ENCODE measurements around the gene NATD1. TPM values are rescaled to one million over a fixed set of nuclear protein-coding genes. Genes with fewer than 3 reads are reported as not detected.

Gene NATD1
- total RNA-seq, 1 donor from 2014 or later, result 1.7 TPM

DNA sequence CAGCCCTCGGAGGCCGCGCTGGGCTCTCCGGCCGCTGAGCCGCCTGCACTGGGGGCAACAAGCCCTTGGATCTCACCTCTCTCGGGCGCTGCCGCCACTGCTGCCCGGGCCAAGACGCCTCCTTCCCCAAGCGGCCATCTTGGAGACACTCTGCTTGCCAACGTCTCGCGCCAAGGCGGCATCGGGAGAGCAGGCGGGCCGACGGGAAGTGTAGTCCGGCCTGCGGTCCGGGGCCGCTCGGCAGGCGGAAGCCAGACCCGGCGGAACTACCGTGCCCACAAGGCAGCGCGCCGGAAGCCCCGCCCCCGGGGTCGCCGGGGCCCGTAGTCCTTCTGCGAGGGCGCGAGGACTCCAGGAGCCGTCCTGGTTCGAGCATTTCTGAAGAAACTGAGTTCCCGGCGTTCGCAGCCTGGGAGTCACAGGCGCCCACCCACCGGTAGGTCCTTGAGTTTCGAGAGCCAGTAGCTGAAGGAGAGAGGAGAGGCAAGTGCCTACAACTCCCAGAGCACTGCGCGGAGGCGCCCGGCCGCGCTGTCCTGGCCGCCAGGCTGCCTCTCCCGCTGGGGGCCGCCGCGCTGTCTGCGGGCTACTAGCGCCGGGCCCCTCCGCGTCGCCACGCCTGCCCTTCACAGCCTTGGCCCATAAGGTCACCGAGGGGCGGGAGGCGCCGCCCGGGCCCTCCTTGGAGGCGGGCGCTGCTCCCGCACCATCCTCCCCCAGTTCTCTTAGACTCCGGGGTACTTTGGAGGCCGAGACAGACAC is 39.0 kb downstream of the NATD1 start, which contains the start of gene TMEM11:
Gene TMEM11 (minus strand): TSS at position 147 of the 762 bp plus-strand sequence. CDS start 9 bp downstream, at position 138.
- peak; percentile 97 for DNase-seq
- Mint-ChIP-seq H3K4me3 (peak within 1 kb of the TSS; percentile 89), H3K4me1 (peaks cover 48% of the 10 kb centered on the region), H3K9me3 (no peaks in the 10 kb centered on the region), H3K36me3 (ENCODE audit: low read depth) (peaks cover 15% of the 10 kb centered on the region), H3K27ac (peak within 1 kb of the TSS; percentile 90), H3K27me3 (no peaks in the 10 kb centered on the region)
- intact Hi-C loops (cut with micrococcal nuclease), result loop anchor here (1.0 to 5.0 kb wide), 8 partner anchors 39 to 1057 kb away; partner anchors contain the start of genes DHRS7B, NATD1 and USP22
- ChIA-PET POLR2A (interaction anchor here (0.5 to 3.2 kb wide), 7 partner anchors 39 to 175 kb away, joined by 3 to 20 read pairs (median 6); partner anchors contain the start of genes NATD1 and USP22), CTCF (interaction anchor here (1.2 to 1.6 kb wide), 2 partner anchors 95 kb away, joined by 4 to 5 read pairs; no protein-coding TSS in a partner anchor)
- TF ChIP-seq, protein P1, sequence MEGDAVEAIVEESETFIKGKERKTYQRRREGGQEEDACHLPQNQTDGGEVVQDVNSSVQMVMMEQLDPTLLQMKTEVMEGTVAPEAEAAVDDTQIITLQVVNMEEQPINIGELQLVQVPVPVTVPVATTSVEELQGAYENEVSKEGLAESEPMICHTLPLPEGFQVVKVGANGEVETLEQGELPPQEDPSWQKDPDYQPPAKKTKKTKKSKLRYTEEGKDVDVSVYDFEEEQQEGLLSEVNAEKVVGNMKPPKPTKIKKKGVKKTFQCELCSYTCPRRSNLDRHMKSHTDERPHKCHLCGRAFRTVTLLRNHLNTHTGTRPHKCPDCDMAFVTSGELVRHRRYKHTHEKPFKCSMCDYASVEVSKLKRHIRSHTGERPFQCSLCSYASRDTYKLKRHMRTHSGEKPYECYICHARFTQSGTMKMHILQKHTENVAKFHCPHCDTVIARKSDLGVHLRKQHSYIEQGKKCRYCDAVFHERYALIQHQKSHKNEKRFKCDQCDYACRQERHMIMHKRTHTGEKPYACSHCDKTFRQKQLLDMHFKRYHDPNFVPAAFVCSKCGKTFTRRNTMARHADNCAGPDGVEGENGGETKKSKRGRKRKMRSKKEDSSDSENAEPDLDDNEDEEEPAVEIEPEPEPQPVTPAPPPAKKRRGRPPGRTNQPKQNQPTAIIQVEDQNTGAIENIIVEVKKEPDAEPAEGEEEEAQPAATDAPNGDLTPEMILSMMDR (IDR thresholded peaks at IDR 0.05), result no peak
- ATAC-seq (ENCODE audit: low read depth), result peak; percentile 93

DNA sequence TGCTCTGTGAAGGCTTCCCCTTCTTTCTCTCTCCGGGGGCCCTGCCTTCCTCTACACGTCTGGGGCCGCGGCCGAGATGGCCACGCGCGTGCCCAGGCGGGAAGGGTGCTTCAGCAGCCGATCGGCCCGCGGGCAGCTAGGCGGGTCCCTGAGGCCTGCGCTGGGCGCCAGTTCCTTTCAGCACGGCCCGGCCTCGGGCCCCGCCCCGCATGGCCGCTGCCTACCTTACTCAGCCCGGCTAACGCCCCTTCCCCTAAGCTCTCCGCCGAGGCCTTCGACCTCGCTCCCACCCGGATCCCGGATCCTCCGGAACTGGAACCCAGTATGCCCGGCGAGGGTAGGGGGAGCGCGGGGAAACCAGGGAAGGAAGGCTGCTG is 39.6 kb downstream of the NATD1 start:
- TF ChIP-seq, protein P1 (IDR thresholded peaks at IDR 0.05), result no peak
- DNase-seq, result no peak
- ATAC-seq (ENCODE audit: low read depth), result peak; percentile 7
- peak overlapping the region; percentile 89 for H3K4me3 Mint-ChIP-seq
- intact Hi-C loops (cut with micrococcal nuclease), result loop anchor here (1.0 to 5.0 kb wide), 8 partner anchors 40 to 1056 kb away; partner anchors contain the start of genes DHRS7B, NATD1 and USP22
- CTCF ChIA-PET, result interaction anchor here (1.6 kb wide), 1 partner anchor 94 kb away, joined by 5 read pairs; no protein-coding TSS in a partner anchor
- H3K27me3 Mint-ChIP-seq, result no peaks in the 10 kb centered on the region
- no peaks in the 10 kb centered on the region for H3K9me3 Mint-ChIP-seq
- peaks cover 16% of the 10 kb centered on the region for H3K36me3 Mint-ChIP-seq (ENCODE audit: low read depth)
- POLR2A ChIA-PET, result interaction anchor here (0.6 to 3.2 kb wide), 7 partner anchors 10 to 170 kb away, joined by 3 to 20 read pairs (median 8); partner anchors contain the start of genes NATD1 and USP22
- H3K4me1 Mint-ChIP-seq, result peaks cover 48% of the 10 kb centered on the region
- peak overlapping the region; percentile 90 for H3K27ac Mint-ChIP-seq

DNA sequence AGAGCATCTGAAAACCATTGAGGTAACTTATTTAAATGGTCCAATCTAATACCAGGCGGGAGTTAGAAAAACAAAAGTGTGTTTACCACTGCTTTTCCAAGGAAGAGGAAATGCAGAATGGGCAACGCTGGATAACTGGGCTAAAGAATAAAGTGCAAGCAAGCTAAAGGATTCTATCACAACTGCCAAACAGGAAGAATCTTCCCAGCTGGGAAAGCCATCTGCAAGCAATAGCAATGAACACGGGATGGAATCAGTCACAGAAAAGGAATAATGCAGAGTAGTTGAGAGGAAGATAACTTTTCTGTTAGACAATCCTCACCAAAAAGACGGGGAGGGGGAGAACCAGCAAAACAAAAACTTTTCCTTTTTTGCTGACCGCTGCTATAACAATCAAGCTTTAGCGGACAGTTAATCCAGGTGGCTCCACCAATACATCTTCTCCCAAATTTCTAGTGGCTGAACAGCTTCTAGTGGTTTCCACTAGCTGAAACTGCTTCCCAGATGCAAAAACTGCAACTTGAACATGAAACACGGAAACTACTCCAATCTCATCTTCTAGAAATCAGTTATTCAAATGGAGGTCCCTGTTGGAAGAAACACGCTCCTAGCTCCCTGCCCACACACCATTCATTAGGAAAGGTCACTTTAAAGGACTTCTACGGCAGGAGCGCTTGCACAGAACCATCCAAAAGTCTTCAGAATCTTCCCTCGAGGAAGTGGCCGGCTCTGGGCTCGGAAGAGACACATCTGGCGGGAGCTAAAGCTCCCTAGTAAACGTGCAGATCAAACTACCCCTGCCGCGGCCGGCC is 40.2 kb downstream of the NATD1 start:
- Mint-ChIP-seq H3K9me3 (no peaks in the 10 kb centered on the region), H3K36me3 (ENCODE audit: low read depth) (peaks cover 19% of the 10 kb centered on the region), H3K27me3 (no peaks in the 10 kb centered on the region), H3K4me3 (peak overlapping the region; percentile 89), H3K27ac (peak overlapping the region; percentile 59), H3K4me1 (peaks cover 48% of the 10 kb centered on the region)
- CTCF ChIA-PET, result interaction anchor here (1.6 kb wide), 1 partner anchor 94 kb away, joined by 5 read pairs; no protein-coding TSS in a partner anchor
- TF ChIP-seq, protein P1 (IDR thresholded peaks at IDR 0.05), result no peak
- POLR2A ChIA-PET, result interaction anchor here (0.5 to 3.2 kb wide), 7 partner anchors 9 to 170 kb away, joined by 3 to 20 read pairs (median 6); partner anchors contain the start of genes NATD1 and USP22
- intact Hi-C loops (cut with micrococcal nuclease), result loop anchor here (5.0 kb wide), 2 partner anchors 191 to 1056 kb away; no protein-coding TSS in a partner anchor
- no peak for ATAC-seq (ENCODE audit: low read depth)
- no peak for DNase-seq

DNA sequence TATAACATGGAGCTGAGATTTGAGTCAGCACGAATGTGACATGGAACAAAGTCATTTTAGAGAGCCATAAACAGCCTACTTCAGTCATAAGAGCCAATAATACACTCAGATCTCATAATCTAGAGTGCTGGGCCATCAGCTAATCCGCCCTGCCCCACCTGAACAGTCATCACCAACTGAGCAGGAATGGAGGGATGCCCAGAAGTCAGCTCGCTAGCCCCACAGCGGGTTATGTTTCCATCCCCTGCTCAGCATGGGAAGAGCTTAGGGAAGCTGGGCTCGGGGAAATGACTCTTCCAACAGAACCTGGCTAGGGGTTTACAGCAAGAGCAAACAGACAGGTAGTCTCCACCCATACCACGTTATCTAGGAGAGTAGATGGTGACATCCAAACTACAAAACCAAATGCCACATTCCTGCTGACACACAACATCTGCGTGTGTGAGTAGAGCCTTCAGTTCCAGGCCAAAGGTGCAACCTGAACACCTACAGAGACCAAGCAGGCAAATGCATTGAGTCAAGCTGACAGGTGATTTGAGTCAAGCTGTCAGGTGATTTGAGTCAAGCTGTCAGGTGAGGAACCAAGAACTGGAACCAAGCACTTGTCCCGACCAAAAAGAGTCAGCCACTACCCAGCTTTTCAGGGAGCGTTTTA is 41.3 kb downstream of the NATD1 start:
- peaks cover 48% of the 10 kb centered on the region for H3K4me1 Mint-ChIP-seq
- TF ChIP-seq, protein P1 (IDR thresholded peaks at IDR 0.05), result no peak
- no peak overlapping the region for H3K27ac Mint-ChIP-seq

More for the DNA sequence above, 41.3 kb downstream of the NATD1 start:
- intact Hi-C loops (cut with micrococcal nuclease), result loop anchor here (5.0 kb wide), 2 partner anchors 190 to 1055 kb away; no protein-coding TSS in a partner anchor
- Mint-ChIP-seq H3K36me3 (ENCODE audit: low read depth) (peaks cover 23% of the 10 kb centered on the region), H3K9me3 (no peaks in the 10 kb centered on the region), H3K4me3 (peak overlapping the region; percentile 89), H3K27me3 (no peaks in the 10 kb centered on the region)
- ATAC-seq (ENCODE audit: low read depth), result no peak
- ChIA-PET CTCF (no interaction called here), POLR2A (no interaction called here)
- DNase-seq, result no peak
